Natural killer cell treated with Interleukin-12 subunit alpha and Interleukin-12 subunit beta and Interleukin-15 and Interleukin-18, amount 100 ng/mL, for 72 hours (primary cell): ENCODE data around the gene PWWP2B. TPM values are rescaled to one million over a fixed set of nuclear protein-coding genes. Genes with fewer than 3 reads are reported as not detected.

ENCODE experiments used
- ATAC-seq, 2 donors: fragments of 150-1000 bp; cut with Tn5 transposase in 1 of 2; sonication (Bioruptor Pico), chemical (Tn5 transposase) in 1 of 2; 2 replicates each; pipeline ENCODE4 v1.10.0; 2021
- DNase-seq: peaks from one replicate; pipeline ENCODE4 v3.0.0; 2022; ENCODE audit warnings: low spot score
- H3K27ac Mint-ChIP-seq, 2 donors: 1 replicate in 1 of 2; 2 replicates in 1 of 2; pipeline ENCODE4 v1.8.0; 2022; ENCODE audit warnings: mixed read lengths in 2 of 2, mild to moderate bottlenecking in 1 of 2, moderate library complexity in 1 of 2
- H3K27me3 Mint-ChIP-seq, 2 donors: 1 replicate in 1 of 2; 2 replicates in 1 of 2; pipeline ENCODE4 v1.8.0; 2022; ENCODE audit warnings: mixed read lengths in 2 of 2
- H3K36me3 Mint-ChIP-seq: one replicate; pipeline ENCODE4 v1.8.0; 2022; ENCODE audit warnings: mixed read lengths
- H3K4me1 Mint-ChIP-seq, 2 donors: 1 replicate in 1 of 2; 2 replicates in 1 of 2; pipeline ENCODE4 v1.8.0; 2022; ENCODE audit warnings: low read depth in 2 of 2, mixed read lengths in 2 of 2, mild to moderate bottlenecking in 1 of 2
- H3K4me3 Mint-ChIP-seq: one replicate; pipeline ENCODE4 v1.8.0; 2022; ENCODE audit warnings: mixed read lengths
- H3K9me3 Mint-ChIP-seq: 2 replicates; pipeline ENCODE4 v1.8.0; 2022; ENCODE audit warnings: mixed read lengths
- total RNA-seq, 2 donors: library from RNA; stranded (reverse); gene quantifications; one replicate each; pipeline ENCODE4 v1.2.3, GENCODE V29; 2022

Gene PWWP2B
- total RNA-seq, 2 donors from 2014 or later, result 15.2 to 17.9 TPM

DNA sequence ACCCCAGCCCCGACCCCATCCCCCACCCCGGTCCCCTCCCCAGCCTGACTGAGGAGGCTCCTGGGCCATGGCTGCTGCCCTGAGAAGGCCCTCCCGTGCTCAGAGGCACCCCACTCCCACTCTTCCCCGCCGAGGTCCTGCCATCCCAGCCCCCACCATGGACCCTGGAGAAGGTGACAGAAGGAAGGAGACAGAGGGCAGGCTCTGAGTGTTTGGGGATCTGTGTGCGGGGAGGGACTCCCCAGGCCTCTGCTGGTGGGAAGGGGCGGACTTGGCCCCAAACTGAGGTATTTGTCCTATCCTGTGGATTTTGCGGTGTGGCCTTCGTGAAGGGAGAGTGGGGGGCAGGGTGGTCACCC, 53.4 kb downstream of the PWWP2B start:
- no peak overlapping the region for H3K27ac Mint-ChIP-seq
- H3K4me3 Mint-ChIP-seq, result no peak overlapping the region
- DNase-seq (no peak), ATAC-seq (no peak)
- H3K4me1 Mint-ChIP-seq, result peaks cover 9 to 22% of the 10 kb centered on the region in 2 donors
- H3K27me3 Mint-ChIP-seq, result no peaks in the 10 kb centered on the region
- H3K9me3 Mint-ChIP-seq, result no peaks in the 10 kb centered on the region
- H3K36me3 Mint-ChIP-seq, result no peaks in the 10 kb centered on the region

- Mint-ChIP-seq H3K4me1 (peaks cover 8 to 22% of the 10 kb centered on the region in 2 donors), H3K9me3 (no peaks in the 10 kb centered on the region), H3K4me3 (no peak overlapping the region), H3K36me3 (no peaks in the 10 kb centered on the region), H3K27me3 (no peaks in the 10 kb centered on the region), H3K27ac (no peak overlapping the region)
- no peak for ATAC-seq
- DNase-seq, result no peak
Observed at GRCh38 chr10:132450825-132451505, 54.0 kb downstream of the PWWP2B start.

GRCh38 chr10:132451506-132452215, 54.7 kb downstream of the PWWP2B start:
- peaks cover 8 to 17% of the 10 kb centered on the region in 2 donors for H3K4me1 Mint-ChIP-seq
- no peaks in the 10 kb centered on the region for H3K9me3 Mint-ChIP-seq
- peak overlapping the region in 1 of 2 donors; percentile 33 for H3K27ac Mint-ChIP-seq
- H3K27me3 Mint-ChIP-seq, result no peaks in the 10 kb centered on the region
- ATAC-seq (no peak), DNase-seq (no peak)
- no peak overlapping the region for H3K4me3 Mint-ChIP-seq
- no peaks in the 10 kb centered on the region for H3K36me3 Mint-ChIP-seq

DNA sequence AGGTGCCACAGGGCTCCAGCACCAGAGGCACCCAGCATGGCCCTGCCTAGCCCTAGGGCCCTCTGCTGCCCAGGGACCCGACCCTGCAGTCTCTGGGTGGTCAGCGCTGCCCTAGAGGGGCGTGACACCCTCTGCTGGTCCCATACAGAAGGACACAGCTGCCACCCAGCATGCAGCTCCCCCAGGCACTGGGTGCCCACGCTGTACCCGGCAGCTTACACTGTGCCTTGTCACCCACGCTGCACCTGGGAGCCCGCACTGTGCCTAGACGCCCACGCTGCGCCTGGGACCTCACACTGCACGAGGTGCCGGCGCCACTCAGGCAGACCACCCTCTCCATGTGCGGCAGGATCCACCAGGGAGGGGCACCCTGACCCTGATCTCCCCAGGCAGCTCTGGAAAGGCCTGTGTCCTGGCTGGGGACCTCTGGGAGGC, 55.2 kb downstream of the PWWP2B start:
- H3K36me3 Mint-ChIP-seq, result no peaks in the 10 kb centered on the region
- no peak overlapping the region for H3K27ac Mint-ChIP-seq
- H3K4me3 Mint-ChIP-seq, result no peak overlapping the region
- no peak for DNase-seq
- no peaks in the 10 kb centered on the region for H3K27me3 Mint-ChIP-seq
- H3K4me1 Mint-ChIP-seq, result peaks cover 8 to 16% of the 10 kb centered on the region in 2 donors
- ATAC-seq, result no peak
- no peaks in the 10 kb centered on the region for H3K9me3 Mint-ChIP-seq

- Mint-ChIP-seq H3K27me3 (no peaks in the 10 kb centered on the region), H3K4me3 (no peak overlapping the region), H3K9me3 (no peaks in the 10 kb centered on the region), H3K36me3 (no peaks in the 10 kb centered on the region), H3K4me1 (peaks cover 2 to 11% of the 10 kb centered on the region in 2 donors), H3K27ac (no peak overlapping the region)
- DNase-seq (peak; percentile 90), ATAC-seq (peak; percentile 82 to 85)
Observed at GRCh38 chr10:132452651-132453469, 55.9 kb downstream of the PWWP2B start.

DNA sequence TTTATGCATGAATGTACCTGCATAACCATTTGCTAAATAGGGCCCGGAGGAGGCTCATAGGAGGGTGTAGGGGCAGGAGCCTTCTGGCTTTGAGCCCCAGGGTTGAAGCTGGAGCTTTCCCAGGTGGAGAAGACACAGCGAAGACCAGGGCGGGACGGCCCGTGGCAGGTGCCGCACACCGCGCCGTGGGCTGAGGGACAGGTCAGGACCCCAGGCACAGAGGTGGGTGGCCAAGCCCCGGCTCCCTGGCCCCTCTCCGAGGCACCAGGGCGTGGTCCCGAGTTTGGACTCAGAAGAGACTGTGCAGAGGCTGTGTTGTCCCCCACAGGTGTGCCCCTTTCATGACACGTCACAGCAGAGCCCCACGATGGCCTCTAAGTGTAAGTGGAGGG, 56.5 kb downstream of the PWWP2B start:
- H3K4me1 Mint-ChIP-seq, result peaks cover 0 to 9% of the 10 kb centered on the region in 2 donors
- no peaks in the 10 kb centered on the region for H3K36me3 Mint-ChIP-seq
- H3K4me3 Mint-ChIP-seq, result no peak overlapping the region
- DNase-seq (no peak), ATAC-seq (no peak)
- H3K9me3 Mint-ChIP-seq, result no peaks in the 10 kb centered on the region
- H3K27me3 Mint-ChIP-seq, result no peaks in the 10 kb centered on the region
- H3K27ac Mint-ChIP-seq, result no peak overlapping the region

DNA sequence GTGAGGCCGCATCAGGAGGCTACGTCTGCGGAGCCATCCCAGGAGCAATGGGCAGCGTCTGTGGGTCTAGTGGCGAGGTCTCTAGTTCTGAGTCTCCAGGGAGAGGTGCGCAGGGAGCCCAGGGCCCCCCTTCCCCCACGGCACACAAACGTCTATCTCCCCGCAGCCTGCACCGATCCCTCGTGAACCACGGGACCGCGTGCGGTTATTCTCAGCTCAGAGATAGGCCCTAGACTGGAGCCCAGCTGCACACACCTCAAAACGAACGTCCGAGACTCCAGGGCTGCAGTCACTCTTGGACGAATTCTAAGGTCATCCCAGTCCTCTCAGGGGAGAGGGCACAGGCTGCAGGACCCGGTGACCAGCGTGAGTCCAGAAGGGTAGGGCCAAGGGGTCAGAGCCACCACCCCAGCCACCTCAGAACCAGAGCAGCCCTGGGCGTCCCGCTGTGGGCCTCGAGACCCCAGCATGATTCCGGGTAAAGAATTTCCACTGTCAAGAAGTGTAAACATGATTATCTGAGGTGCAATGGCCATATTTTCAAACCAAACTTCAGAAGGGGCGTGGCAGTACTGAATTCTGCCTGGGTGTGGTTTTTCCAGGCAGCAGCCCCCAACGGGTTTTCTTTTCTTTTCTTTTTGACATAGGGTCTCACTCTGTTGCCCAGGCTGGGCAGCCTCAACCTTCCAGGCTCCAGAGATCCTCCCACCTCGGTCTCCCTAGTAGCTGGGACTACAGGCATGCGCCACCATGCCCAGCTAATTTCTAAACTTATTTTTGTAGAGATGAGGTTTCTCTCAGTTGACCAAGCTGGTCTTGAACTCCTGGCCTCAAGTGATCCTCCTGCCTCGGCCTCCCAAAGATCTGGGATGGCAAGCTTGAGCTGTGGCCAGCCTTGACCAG, 57.5 kb downstream of the PWWP2B start:
- H3K9me3 Mint-ChIP-seq, result no peaks in the 10 kb centered on the region
- no peaks in the 10 kb centered on the region for H3K27me3 Mint-ChIP-seq
- no peaks in the 10 kb centered on the region for H3K36me3 Mint-ChIP-seq
- no peak overlapping the region for H3K4me3 Mint-ChIP-seq
- peaks cover 4 to 15% of the 10 kb centered on the region in 2 donors for H3K4me1 Mint-ChIP-seq
- no peak for DNase-seq
- H3K27ac Mint-ChIP-seq, result no peak overlapping the region
- no peak for ATAC-seq

DNA sequence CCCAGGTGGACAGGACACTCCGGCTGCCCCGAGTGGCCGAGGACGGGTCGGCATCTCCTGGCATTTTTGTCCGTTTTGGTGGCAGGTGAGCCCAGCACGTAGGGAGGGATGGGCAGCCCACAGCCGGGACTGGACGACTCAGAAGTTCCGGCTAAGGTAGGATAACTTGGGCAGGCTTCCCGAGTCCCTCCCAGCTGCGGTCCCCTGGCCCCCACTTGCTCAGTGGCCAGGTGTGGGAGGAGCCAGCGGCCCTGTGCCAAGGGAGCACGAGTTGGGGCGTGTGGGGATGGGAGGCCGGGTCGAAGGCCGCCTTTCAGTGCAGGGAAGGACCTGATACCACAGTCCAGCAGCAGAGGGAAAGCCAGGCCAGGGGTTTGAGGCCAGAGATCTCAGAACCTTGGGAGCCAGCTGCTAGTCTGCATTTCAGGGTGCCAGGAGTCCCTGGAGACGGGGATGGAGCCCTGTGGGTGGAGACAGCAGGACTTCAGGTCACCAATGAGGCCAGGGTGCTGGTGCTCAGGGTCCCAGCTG, 58.5 kb downstream of the PWWP2B start:
- DNase-seq (no peak), ATAC-seq (no peak)
- Mint-ChIP-seq H3K9me3 (no peaks in the 10 kb centered on the region), H3K4me3 (no peak overlapping the region), H3K4me1 (peaks cover 4 to 14% of the 10 kb centered on the region in 2 donors), H3K36me3 (no peaks in the 10 kb centered on the region), H3K27ac (no peak overlapping the region), H3K27me3 (no peaks in the 10 kb centered on the region)

GRCh38 chr10:132455986-132456847, 59.2 kb downstream of the PWWP2B start:
- DNase-seq, result no peak
- no peak for ATAC-seq
- H3K27ac Mint-ChIP-seq, result no peak overlapping the region
- no peaks in the 10 kb centered on the region for H3K36me3 Mint-ChIP-seq
- no peaks in the 10 kb centered on the region for H3K27me3 Mint-ChIP-seq
- peaks cover 4 to 10% of the 10 kb centered on the region in 2 donors for H3K4me1 Mint-ChIP-seq
- H3K9me3 Mint-ChIP-seq, result no peaks in the 10 kb centered on the region
- H3K4me3 Mint-ChIP-seq, result no peak overlapping the region

DNA sequence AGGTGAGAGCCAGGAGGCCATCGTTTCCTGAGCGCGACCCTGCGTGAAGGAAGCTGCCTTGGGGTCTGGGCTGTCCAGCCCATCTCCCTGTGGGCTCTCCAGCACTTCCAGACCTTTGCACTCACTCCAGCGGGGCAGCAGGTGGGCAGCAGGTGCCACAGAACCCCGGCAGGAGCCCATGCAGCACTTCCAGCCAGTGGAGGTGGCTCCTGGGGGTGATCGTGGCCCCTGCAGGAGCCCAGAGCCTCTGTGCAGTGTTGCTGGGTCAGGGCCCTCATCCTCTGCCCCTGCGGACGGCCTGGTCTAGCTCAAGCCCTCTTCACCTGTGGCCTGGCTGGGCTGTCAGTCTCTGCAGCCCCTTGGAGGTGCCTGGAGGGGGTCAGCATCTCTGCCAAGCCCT, 59.9 kb downstream of the PWWP2B start:
- Mint-ChIP-seq H3K27ac (no peak overlapping the region), H3K4me1 (peaks cover 4 to 6% of the 10 kb centered on the region in 2 donors), H3K36me3 (no peaks in the 10 kb centered on the region), H3K27me3 (no peaks in the 10 kb centered on the region), H3K4me3 (no peak overlapping the region), H3K9me3 (no peaks in the 10 kb centered on the region)
- DNase-seq (no peak), ATAC-seq (no peak)

- H3K9me3 Mint-ChIP-seq, result no peaks in the 10 kb centered on the region
- no peaks in the 10 kb centered on the region for H3K36me3 Mint-ChIP-seq
- peaks cover 4 to 6% of the 10 kb centered on the region in 2 donors for H3K4me1 Mint-ChIP-seq
- no peak overlapping the region for H3K4me3 Mint-ChIP-seq
- no peaks in the 10 kb centered on the region for H3K27me3 Mint-ChIP-seq
- no peak overlapping the region for H3K27ac Mint-ChIP-seq
- ATAC-seq, result no peak
- DNase-seq, result no peak
Observed at GRCh38 chr10:132457328-132458070, 60.5 kb downstream of the PWWP2B start.

DNA sequence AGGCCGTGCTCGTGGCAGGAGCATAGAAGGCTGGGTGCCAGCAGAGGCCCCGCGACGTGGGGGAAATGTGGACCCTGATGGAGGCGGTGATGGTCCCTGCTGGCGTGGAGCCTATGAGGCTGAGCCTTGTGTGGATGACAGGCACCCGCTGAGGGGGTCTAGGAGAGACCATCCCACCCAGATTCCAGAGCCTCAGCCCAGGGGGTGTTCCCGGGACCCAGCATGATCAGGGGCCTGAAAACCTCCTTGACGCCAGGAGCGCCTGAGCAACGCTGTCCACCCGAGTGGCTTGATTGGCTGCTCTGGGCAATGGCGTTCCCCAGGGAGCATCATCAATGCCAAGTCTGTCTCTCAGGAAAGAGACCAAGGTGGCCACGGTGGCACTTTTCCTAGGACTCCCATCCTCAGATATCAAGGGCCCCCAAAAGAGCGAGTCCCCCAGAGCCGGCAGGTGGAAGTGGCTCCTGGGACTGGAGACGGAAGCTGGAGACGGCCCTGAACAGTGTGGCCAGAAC, 61.1 kb downstream of the PWWP2B start:
- Mint-ChIP-seq H3K36me3 (no peaks in the 10 kb centered on the region), H3K4me3 (no peak overlapping the region), H3K27ac (no peak overlapping the region), H3K9me3 (no peaks in the 10 kb centered on the region), H3K4me1 (peaks cover 4 to 6% of the 10 kb centered on the region in 2 donors), H3K27me3 (no peaks in the 10 kb centered on the region)
- DNase-seq (no peak), ATAC-seq (no peak)
